ENCODE measurements around the gene SULF2. TPM values are rescaled to one million over a fixed set of nuclear protein-coding genes. Genes with fewer than 3 reads are reported as not detected.
A peak's percentile ranks its signal among the peaks of the same experiment; 100 is the strongest.

SULF2 gene
- total RNA-seq, 2 experiments from 2014 or later: 0.68 to 1.2 TPM

DNA sequence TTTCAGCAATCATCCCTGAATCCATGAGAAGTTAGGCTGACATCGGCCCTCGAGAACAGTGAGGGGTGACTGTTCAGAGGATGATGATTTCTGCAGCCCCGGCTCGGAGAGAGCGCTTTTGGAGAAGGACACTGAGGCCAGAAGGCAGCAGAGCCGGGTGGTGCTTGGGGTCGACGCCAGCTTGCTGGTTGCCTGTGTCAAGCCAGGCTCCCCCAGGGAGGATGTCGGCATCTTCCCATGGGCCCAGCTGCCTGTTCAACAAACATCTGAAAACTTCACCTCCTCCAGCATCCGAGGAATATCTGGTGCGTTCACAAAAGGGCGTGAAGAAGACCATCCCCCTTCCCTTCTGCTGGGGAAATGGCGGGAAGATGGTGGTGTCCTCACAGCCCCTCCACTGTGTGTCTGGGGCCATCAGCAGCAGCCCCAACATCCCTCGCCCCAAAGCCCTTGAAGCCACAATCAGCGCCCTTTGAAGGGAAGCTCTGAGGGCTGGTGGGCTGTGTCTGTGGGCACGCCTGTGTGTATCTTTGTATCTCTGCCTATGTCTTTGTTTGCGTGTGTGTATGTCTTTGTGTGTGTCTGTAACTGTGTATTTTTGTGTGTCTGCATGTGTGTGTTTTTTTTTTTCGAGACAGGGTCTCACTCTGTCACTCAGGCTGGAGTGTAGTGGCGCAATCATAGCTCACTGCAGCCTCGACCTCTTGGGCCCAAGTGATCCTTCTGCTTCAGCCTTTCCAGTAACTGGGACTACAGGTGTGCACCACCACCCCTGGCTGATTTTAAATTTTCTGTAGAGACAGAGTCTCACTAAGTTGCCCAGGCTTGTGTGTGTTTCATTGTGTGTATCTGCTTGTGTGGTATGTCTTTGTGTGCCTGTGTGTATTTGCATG lies 97.9 kb downstream of the SULF2 start:
- ATAC-seq (ENCODE audit: low read depth) (no peak), DNase-seq (no peak)
- Mint-ChIP-seq H3K27me3 (peaks cover 4% of the 10 kb centered on the region), H3K9me3 (peaks cover 12% of the 10 kb centered on the region), H3K4me3 (no peak overlapping the region), H3K36me3 (peaks cover 6% of the 10 kb centered on the region), H3K27ac (no peak overlapping the region), H3K4me1 (no peaks in the 10 kb centered on the region)
- POLR2A ChIA-PET: no interaction called here

GRCh38 chr20:47686545-47686944 lies 98.7 kb downstream of the SULF2 start:
- peaks cover 6% of the 10 kb centered on the region for H3K36me3 Mint-ChIP-seq
- peaks cover 11% of the 10 kb centered on the region for H3K9me3 Mint-ChIP-seq
- POLR2A ChIA-PET: no interaction called here
- no peaks in the 10 kb centered on the region for H3K4me1 Mint-ChIP-seq
- H3K4me3 Mint-ChIP-seq: no peak overlapping the region
- no peak for DNase-seq
- no peak for ATAC-seq (ENCODE audit: low read depth)
- no peak overlapping the region for H3K27ac Mint-ChIP-seq
- peaks cover 4% of the 10 kb centered on the region for H3K27me3 Mint-ChIP-seq

- no peak overlapping the region for H3K4me3 Mint-ChIP-seq
- H3K4me1 Mint-ChIP-seq: no peaks in the 10 kb centered on the region
- POLR2A ChIA-PET: no interaction called here
- H3K27me3 Mint-ChIP-seq: no peaks in the 10 kb centered on the region
- no peaks in the 10 kb centered on the region for H3K36me3 Mint-ChIP-seq
- no peak overlapping the region for H3K27ac Mint-ChIP-seq
- ATAC-seq (ENCODE audit: low read depth) (no peak), DNase-seq (no peak)
- no peaks in the 10 kb centered on the region for H3K9me3 Mint-ChIP-seq
Observed at GRCh38 chr20:47684306-47685080, 100.8 kb downstream of the SULF2 start.

DNA sequence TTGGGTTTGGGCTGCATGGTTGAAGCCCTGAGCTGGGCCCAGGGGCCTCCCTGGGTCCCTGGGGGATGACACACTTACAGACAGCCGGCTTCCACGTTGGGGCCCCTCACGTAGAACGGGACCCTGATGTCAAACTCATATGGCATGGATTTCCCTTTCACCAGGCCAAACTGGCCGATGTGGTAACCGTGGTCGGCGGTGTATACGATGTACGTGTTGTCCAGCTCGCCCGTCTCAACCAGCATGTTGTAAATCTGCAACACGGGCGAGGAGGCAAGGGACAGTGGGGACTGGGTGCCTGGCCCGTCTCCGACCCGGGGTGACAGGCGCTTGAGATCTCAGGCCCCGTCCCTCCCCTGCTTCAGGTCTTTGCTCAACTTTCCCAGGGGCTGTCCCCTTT lies 102.4 kb downstream of the SULF2 start:
- Mint-ChIP-seq H3K4me1 (no peaks in the 10 kb centered on the region), H3K27ac (no peak overlapping the region), H3K4me3 (no peak overlapping the region), H3K36me3 (no peaks in the 10 kb centered on the region), H3K9me3 (no peaks in the 10 kb centered on the region), H3K27me3 (peaks cover 4% of the 10 kb centered on the region)
- DNase-seq: no peak
- POLR2A ChIA-PET: no interaction called here
- no peak for ATAC-seq (ENCODE audit: low read depth)

GRCh38 chr20:47682028-47682783 lies 103.1 kb downstream of the SULF2 start:
- ATAC-seq (ENCODE audit: low read depth): no peak
- DNase-seq: no peak
- POLR2A ChIA-PET: no interaction called here
- Mint-ChIP-seq H3K4me1 (no peaks in the 10 kb centered on the region), H3K27me3 (peaks cover 4% of the 10 kb centered on the region), H3K4me3 (no peak overlapping the region), H3K36me3 (no peaks in the 10 kb centered on the region), H3K27ac (no peak overlapping the region), H3K9me3 (no peaks in the 10 kb centered on the region)

- POLR2A ChIA-PET: interaction anchor here (0.6 kb wide), 1 partner anchor 338 kb away, joined by 3 read pairs; no protein-coding TSS in a partner anchor
- Mint-ChIP-seq H3K4me3 (no peak overlapping the region), H3K27ac (no peak overlapping the region), H3K9me3 (no peaks in the 10 kb centered on the region), H3K27me3 (peaks cover 4% of the 10 kb centered on the region), H3K4me1 (no peaks in the 10 kb centered on the region), H3K36me3 (no peaks in the 10 kb centered on the region)
- DNase-seq (no peak), ATAC-seq (ENCODE audit: low read depth) (no peak)
Observed at GRCh38 chr20:47680804-47681529, 104.3 kb downstream of the SULF2 start.

DNA sequence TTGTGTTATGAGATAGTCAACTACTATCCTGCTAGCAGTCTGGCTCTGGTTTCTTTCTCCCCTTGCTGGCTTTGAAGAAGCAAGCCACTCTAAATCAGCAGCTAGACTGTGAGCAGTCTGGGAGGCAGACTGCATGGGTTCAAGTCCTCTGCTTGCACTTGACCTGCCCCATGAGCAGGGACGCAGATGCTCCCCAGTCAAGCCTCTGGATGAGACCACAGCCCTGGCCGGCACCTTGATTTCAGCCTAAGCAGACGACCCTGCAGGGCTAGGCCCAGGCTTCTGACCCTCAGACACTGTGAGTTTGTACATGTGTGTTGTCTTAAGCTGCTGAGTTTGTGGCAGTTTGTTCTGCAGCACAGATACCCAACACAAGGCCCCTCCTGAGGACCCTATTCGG lies 105.8 kb downstream of the SULF2 start:
- H3K9me3 Mint-ChIP-seq: no peaks in the 10 kb centered on the region
- POLR2A ChIA-PET: no interaction called here
- DNase-seq (no peak), ATAC-seq (ENCODE audit: low read depth) (no peak)
- no peak overlapping the region for H3K27ac Mint-ChIP-seq
- no peaks in the 10 kb centered on the region for H3K36me3 Mint-ChIP-seq
- H3K4me3 Mint-ChIP-seq: no peak overlapping the region
- no peaks in the 10 kb centered on the region for H3K4me1 Mint-ChIP-seq
- H3K27me3 Mint-ChIP-seq: peaks cover 4% of the 10 kb centered on the region

DNA sequence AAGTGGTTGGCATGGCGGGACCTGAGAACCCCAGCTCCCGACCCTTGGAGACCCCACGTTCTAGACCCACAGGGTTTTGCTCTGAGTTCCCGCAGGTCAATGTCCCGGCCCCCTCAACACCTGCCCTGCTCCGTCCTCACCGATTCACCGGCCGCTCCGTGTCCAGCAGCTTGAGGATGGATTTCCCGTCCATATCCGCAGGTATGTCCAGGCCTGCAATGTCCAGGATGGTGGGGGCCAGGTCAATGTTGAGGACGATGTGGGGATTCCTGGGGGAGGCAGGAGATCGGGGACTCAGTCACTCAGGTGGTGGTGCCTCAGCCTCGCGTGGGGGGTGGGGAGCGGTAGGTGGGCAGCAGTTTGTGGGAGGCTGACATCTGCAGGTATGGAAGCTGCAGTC lies 106.7 kb downstream of the SULF2 start:
- no peaks in the 10 kb centered on the region for H3K4me1 Mint-ChIP-seq
- H3K27me3 Mint-ChIP-seq: peaks cover 4% of the 10 kb centered on the region
- no peak overlapping the region for H3K4me3 Mint-ChIP-seq
- H3K9me3 Mint-ChIP-seq: no peaks in the 10 kb centered on the region
- ATAC-seq (ENCODE audit: low read depth) (no peak), DNase-seq (peak; percentile 21)
- POLR2A ChIA-PET: no interaction called here
- H3K36me3 Mint-ChIP-seq: no peaks in the 10 kb centered on the region
- H3K27ac Mint-ChIP-seq: no peak overlapping the region

DNA sequence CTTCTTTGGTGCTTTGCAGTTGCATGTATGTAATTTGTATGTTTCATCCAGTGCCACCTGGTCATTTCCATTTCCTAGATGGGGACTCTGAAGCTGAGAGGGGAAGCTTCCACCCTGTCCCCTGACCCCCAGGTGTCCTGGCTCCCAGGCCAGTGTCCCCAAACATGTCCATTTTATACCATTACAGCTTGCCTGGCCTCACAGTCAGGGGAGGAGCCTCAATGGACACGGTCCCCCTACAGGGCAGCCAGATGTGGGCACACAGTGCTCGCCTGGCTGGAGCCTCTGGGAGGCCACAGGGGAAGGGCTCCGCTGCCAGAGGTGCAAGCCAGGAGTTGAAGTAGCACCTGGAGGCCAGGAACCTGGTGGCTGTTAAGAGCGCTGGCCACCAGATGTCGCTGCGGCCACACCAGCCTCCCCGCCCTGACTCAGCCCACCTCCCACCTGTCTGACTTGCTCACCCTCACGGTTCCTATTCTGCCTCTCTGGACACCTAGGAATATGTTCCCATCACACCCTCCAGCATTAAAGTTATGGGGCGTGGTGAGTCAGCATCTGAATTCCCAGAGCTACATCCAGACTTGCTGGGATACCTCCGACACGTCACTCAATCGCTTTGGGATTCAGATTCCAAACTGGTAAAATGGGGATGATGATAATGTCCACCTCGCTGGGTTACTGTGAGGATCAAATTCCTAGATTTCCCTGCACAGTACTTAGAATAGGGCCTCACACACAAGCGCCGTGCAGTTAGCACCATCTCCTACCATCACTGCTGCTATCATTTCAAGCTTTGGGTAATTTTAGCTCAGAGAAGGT lies 107.4 kb downstream of the SULF2 start:
- Mint-ChIP-seq H3K9me3 (no peaks in the 10 kb centered on the region), H3K36me3 (no peaks in the 10 kb centered on the region), H3K27ac (no peak overlapping the region), H3K4me1 (no peaks in the 10 kb centered on the region), H3K4me3 (no peak overlapping the region), H3K27me3 (peaks cover 4% of the 10 kb centered on the region)
- DNase-seq (peak; percentile 72), ATAC-seq (ENCODE audit: low read depth) (peak; percentile 52)
- POLR2A ChIA-PET: no interaction called here

- Mint-ChIP-seq H3K27me3 (peaks cover 4% of the 10 kb centered on the region), H3K36me3 (no peaks in the 10 kb centered on the region), H3K9me3 (no peaks in the 10 kb centered on the region), H3K4me1 (no peaks in the 10 kb centered on the region), H3K4me3 (no peak overlapping the region), H3K27ac (no peak overlapping the region)
- ATAC-seq (ENCODE audit: low read depth): no peak
- no peak for DNase-seq
- POLR2A ChIA-PET: no interaction called here
Observed at GRCh38 chr20:47676912-47677634, 108.2 kb downstream of the SULF2 start.

GRCh38 chr20:47676219-47676721 lies 109.0 kb downstream of the SULF2 start:
- DNase-seq (no peak), ATAC-seq (ENCODE audit: low read depth) (no peak)
- H3K9me3 Mint-ChIP-seq: no peaks in the 10 kb centered on the region
- POLR2A ChIA-PET: no interaction called here
- H3K36me3 Mint-ChIP-seq: no peaks in the 10 kb centered on the region
- no peaks in the 10 kb centered on the region for H3K4me1 Mint-ChIP-seq
- no peak overlapping the region for H3K4me3 Mint-ChIP-seq
- H3K27me3 Mint-ChIP-seq: peaks cover 4% of the 10 kb centered on the region
- no peak overlapping the region for H3K27ac Mint-ChIP-seq

All from activated naive CD8-positive, alpha-beta T cell treated with anti-CD3 and anti-CD28 coated beads, Interleukin-2, amount 10 ng/mL, durations not matched to agents 7 days and 5 days (primary cell).